AG10803 (cell line): ENCODE results near the gene GSN.

Experiments used
- DNase-seq: peaks from one replicate; pipeline ENCODE4 v3.0.0; 2010; ENCODE audit warnings: low read depth
- H3K4me3 ChIP-seq: 2 replicates; pipeline ENCODE4 v1.5.1; 2011; ENCODE audit warnings: mild to moderate bottlenecking, low read length, control low read depth
- TF ChIP-seq, protein P1 (sequence below): conservative IDR thresholded peaks from 2 replicates; pipeline ENCODE4 v1.5.1; 2011; ENCODE audit warnings: mild to moderate bottlenecking, low read length, control low read depth, inconsistent platforms

Gene GSN

DNA sequence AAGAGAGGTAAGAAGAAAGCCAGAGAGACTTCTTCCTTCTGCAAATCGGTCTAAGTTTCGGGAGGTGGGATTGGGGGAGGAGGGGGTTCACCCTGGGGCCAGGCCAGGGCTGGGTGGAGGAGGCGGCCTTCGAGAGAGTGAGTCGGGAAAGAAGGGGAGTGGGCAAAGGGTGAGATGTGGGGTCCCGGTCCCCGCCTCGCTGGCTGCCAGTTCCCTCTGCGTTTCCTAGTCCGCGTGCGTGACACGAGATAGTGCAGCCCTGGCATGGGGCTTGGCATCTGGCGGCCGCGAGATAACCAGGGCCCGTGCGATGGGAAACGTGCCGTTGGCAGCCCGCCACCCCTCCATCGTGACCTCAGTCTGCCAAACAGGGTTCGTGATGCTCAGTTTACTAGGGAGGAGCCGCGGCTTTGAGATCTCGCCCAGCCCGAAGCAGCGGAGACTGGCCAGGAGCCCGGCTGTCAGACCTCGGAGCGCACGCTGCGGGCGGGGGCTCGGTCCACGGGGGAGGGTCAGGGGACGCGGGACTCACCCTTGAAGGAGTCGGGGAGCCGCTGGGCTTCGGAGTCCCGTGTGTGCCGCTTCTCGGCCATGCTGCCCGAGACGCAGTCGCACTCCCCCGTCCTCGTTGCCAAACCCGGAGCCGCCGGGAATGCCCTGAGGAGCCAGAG, 101.8 kb downstream of the GSN start, which contains the start of gene STOM:
STOM (minus strand) TSS at position 656 of the 671 bp plus-strand sequence; CDS start at position 593, 63 bp downstream.
- peak; percentile 94 for DNase-seq
- TF ChIP-seq, protein P1, sequence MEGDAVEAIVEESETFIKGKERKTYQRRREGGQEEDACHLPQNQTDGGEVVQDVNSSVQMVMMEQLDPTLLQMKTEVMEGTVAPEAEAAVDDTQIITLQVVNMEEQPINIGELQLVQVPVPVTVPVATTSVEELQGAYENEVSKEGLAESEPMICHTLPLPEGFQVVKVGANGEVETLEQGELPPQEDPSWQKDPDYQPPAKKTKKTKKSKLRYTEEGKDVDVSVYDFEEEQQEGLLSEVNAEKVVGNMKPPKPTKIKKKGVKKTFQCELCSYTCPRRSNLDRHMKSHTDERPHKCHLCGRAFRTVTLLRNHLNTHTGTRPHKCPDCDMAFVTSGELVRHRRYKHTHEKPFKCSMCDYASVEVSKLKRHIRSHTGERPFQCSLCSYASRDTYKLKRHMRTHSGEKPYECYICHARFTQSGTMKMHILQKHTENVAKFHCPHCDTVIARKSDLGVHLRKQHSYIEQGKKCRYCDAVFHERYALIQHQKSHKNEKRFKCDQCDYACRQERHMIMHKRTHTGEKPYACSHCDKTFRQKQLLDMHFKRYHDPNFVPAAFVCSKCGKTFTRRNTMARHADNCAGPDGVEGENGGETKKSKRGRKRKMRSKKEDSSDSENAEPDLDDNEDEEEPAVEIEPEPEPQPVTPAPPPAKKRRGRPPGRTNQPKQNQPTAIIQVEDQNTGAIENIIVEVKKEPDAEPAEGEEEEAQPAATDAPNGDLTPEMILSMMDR = no peak
- peak within 1 kb of the TSS; percentile 77 for H3K4me3 ChIP-seq

DNA sequence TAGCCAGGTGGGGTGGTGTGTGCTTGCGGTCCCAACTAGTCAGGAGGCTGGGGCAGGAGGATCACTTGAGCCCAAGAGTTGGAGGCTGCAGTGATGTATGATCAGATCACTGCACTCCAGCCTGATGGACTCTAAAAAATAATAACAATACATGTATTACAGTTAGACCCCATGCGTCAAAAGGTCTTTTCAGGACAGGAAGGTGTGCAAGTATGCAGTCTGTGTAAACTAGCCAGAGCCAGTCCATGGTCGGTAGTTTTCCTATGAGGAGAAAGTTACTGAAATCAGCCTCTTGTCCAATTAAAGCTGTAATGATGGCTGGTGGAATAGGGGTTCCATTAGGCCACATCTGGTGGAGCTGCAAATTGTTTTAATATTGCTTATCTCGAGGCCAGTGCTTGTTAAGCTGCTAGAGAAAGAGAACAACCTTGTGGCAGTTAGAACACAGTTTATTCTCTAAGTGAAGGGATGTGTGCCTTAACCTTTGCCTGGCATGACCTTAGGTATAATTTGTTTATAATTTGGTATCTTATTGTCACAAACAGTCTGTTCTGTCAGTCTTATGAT, 103.6 kb downstream of the GSN start:
- no peak overlapping the region for H3K4me3 ChIP-seq
- no peak for DNase-seq
- TF ChIP-seq, protein P1 = no peak

DNA sequence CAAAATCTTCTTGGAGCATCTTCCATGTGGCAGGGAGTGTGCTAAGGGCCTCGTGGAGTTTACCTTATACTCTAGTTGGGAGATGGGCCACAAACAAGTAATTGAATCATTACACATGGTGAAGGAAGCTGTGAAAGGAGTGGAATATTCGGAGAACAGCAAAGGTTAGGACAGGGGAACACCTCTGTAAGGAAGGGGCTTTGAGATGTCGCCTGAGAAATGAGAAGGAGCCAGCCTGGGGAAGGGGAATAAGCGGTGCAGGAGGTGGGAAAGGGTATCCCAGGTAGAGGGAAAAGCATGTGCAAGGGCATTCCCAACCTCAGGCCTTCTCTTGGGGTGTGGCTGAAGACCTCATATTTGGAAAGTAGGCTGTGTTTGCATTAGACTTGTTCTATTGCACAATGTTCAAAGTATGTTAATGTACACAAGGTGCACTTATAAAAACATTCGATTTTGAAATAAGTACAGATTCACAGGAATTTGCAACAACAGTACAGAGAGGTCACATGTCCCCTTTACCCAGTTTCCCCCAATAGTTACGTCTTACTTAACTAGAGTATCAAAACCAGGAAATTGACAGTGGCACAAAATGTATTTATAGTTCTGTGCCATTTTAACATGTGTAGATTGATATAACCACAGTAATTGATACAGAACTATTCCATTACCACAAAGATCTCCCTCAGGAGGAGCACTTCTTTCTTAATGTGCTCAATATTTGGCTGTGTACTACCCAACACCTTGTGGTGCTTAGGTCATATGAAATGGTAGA, 104.5 kb downstream of the GSN start:
- TF ChIP-seq, protein P1 = no peak
- no peak overlapping the region for H3K4me3 ChIP-seq
- DNase-seq = no peak

DNA sequence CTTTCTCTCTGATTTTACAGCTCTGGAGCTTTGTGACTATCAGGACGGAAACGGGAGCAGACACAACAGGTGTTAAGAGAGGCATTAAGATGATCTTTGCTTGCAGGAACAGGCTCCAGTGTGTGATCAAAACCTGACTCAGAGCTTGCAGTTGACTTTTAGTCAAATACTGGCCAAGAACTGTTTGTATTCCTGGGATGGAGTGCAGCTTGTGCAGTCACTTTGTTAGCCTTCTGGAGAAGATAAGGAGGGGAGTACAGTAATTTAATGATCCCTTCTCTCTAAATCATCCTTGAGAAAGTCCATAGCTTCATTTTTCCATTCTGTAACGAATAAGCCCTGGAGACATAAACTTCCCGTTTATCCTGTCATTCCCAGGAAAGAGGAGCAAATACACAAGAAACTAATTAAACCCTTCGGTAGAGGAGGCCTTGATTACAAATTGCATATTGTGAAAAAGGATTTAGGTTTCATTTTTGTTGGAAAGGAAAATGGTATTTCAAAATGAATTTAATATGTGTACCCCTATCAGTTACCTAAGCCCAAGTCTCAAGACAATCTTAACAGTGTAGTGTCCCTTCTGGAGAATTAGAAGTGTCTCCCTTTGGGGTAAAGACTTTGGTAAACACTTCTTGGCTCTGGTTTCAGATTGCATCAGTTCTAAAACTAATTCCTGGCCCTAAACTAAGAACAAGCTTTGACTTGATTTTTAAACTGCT, 105.2 kb downstream of the GSN start:
- H3K4me3 ChIP-seq = no peak overlapping the region
- no peak for DNase-seq
- TF ChIP-seq, protein P1 = no peak

DNA sequence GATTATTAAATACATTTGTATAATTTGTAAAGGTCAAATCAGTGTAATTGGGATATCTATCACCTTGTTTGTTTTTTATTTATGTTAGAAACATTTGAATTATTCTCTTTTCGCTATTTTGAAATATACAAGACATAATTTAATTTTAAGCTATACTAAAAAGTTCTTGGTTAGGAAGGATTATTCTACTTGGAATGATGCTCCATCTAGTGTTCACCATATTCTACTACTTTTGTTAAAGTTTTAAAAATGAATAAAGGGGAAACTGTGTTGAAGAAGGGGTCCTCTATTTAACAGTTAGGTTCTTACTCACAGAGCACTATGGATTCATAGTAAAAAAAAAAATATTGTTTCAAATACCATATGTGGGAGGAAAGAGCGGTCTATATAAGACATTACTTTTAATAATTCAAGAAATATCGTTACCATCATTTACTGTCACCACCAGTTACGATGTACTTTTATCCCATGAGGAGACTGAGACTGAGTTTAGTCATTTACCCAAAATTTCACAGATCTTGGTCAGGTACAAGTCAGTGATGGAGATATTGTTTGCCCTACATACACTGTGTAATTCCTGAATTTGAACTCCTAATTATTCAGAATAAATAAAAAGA, 108.4 kb downstream of the GSN start:
- H3K4me3 ChIP-seq = no peak overlapping the region
- DNase-seq = no peak
- TF ChIP-seq, protein P1 = peak; percentile 61

DNA sequence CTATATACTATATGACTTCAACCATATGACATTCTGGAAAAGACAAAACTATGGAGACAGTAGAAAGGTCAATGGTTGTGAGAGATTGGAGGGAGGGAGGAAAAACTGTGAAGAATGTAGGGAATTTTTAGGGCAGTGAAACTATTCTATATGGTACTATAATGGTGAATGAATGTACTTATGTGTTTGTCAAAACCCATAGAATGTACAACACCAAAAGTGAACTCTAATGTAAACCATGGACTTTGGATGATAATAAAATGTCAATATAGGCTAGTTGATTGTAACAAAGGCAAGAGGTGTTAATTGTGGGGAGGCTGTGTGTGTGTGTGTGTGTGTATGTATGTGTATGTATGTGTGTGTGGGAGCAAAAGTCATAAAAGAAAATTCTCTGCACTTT, 112.9 kb downstream of the GSN start:
- H3K4me3 ChIP-seq = no peak overlapping the region
- TF ChIP-seq, protein P1 = no peak
- DNase-seq = no peak
